CD14-positive monocyte (primary cell): ENCODE data around the gene HIGD1A. TPM values are rescaled to one million over a fixed set of nuclear protein-coding genes. Genes with fewer than 3 reads are reported as not detected.

Source experiments
- DNase-seq, 3 donors: peaks; one replicate each; pipeline ENCODE4 v3.0.0-alpha.2; 2011 to 2022
- H2AFZ ChIP-seq: 2 replicates; pipeline ENCODE4 v1.6.0; 2012; ENCODE audit warnings: mild to moderate bottlenecking, low read depth, low read length, inconsistent platforms; ENCODE audit not compliant: insufficient read depth, poor library complexity, severe bottlenecking
- H3K27ac ChIP-seq, 2 donors: 1 replicate in 1 of 2; 2 replicates in 1 of 2; pipeline ENCODE4 v1.5.1; 2012 to 2013; ENCODE audit warnings: low read length in 2 of 2, control low read depth in 1 of 2, inconsistent platforms in 1 of 2, low read depth in 1 of 2, mild to moderate bottlenecking in 1 of 2
- H3K27me3 ChIP-seq, 2 donors: one replicate each; pipeline versions ENCODE4 v1.6.0 to v1.6.1; 2011 to 2013; ENCODE audit warnings: low read length in 2 of 2; ENCODE audit not compliant: control insufficient read depth in 2 of 2, insufficient read depth in 2 of 2
- H3K36me3 ChIP-seq, 2 donors: replicated peaks in 1 of 2; 1 replicate in 1 of 2; 2 replicates in 1 of 2; pipeline versions ENCODE4 v1.5.1 to v1.6.1; 2012 to 2013; ENCODE audit warnings: low read length in 2 of 2, control low read depth in 1 of 2, inconsistent platforms in 1 of 2, mild to moderate bottlenecking in 1 of 2; ENCODE audit not compliant: insufficient read depth in 2 of 2, control insufficient read depth in 1 of 2
- H3K4me1 ChIP-seq, 2 donors: 1 replicate in 1 of 2; 2 replicates in 1 of 2; pipeline versions ENCODE4 v1.5.1 to v1.6.1; 2012 to 2013; ENCODE audit warnings: low read length in 2 of 2, control low read depth in 1 of 2, inconsistent platforms in 1 of 2, mild to moderate bottlenecking in 1 of 2, moderate library complexity in 1 of 2; ENCODE audit not compliant: insufficient read depth in 2 of 2, control insufficient read depth in 1 of 2
- H3K4me2 ChIP-seq: replicated peaks from 2 replicates; pipeline ENCODE3; 2012; ENCODE audit warnings: low read length, moderate library complexity, mild to moderate bottlenecking; ENCODE audit not compliant: poor library complexity, severe bottlenecking; ENCODE audit errors: extremely low read depth
- H3K4me3 ChIP-seq, 3 experiments: fragments of 200-600 bp in 1 of 3; sonication (generic) in 1 of 3; replicated peaks in 1 of 3; 1 replicate in 2 of 3; 2 replicates in 1 of 3; pipeline ENCODE4 v1.5.1; 2011 to 2013; ENCODE audit warnings: low read length in 3 of 3, mild to moderate bottlenecking in 3 of 3, control low read depth in 2 of 3, low read depth in 2 of 3, inconsistent platforms in 1 of 3, moderate library complexity in 1 of 3
- H3K79me2 ChIP-seq: 2 replicates; pipeline ENCODE4 v1.6.0; 2012; ENCODE audit warnings: mild to moderate bottlenecking, control low read depth, inconsistent platforms, low read length, moderate library complexity; ENCODE audit not compliant: insufficient read depth
- H3K9ac ChIP-seq: 2 replicates; pipeline ENCODE4 v1.6.0; 2017; ENCODE audit warnings: low read length, mild to moderate bottlenecking; ENCODE audit not compliant: insufficient read depth, poor library complexity, severe bottlenecking
- H3K9me3 ChIP-seq, 2 donors: replicated peaks in 1 of 2; 1 replicate in 1 of 2; 2 replicates in 1 of 2; pipeline versions ENCODE4 v1.5.1 to v1.6.1; 2012 to 2013; ENCODE audit warnings: low read length in 2 of 2, control low read depth in 1 of 2; ENCODE audit not compliant: control insufficient read depth in 1 of 2, insufficient read depth in 1 of 2
- H4K20me1 ChIP-seq: 2 replicates; pipeline ENCODE4 v1.6.0; 2012; ENCODE audit warnings: mild to moderate bottlenecking, low read length, control low read depth, moderate library complexity; ENCODE audit not compliant: insufficient read depth
- H3K27ac Mint-ChIP-seq, 7 donors: one replicate each; pipeline ENCODE4 v1.8.0; 2020; ENCODE audit warnings: mild to moderate bottlenecking in 7 of 7, mixed read lengths in 7 of 7, moderate library complexity in 6 of 7, inconsistent platforms in 2 of 7
- H3K27me3 Mint-ChIP-seq, 3 donors: one replicate each; pipeline ENCODE4 v1.8.0; 2021 to 2022; ENCODE audit warnings: low read depth in 3 of 3, mild to moderate bottlenecking in 3 of 3, mixed read lengths in 3 of 3, moderate library complexity in 3 of 3, inconsistent platforms in 1 of 3
- H3K36me3 Mint-ChIP-seq, 2 donors: one replicate each; pipeline ENCODE4 v1.8.0; 2020; ENCODE audit warnings: mixed read lengths in 2 of 2, inconsistent platforms in 1 of 2, mild to moderate bottlenecking in 1 of 2
- H3K4me1 Mint-ChIP-seq: one replicate; pipeline ENCODE4 v1.8.0; 2020; ENCODE audit warnings: mild to moderate bottlenecking, mixed read lengths
- H3K4me3 Mint-ChIP-seq, 2 donors: one replicate each; pipeline ENCODE4 v1.8.0; 2020; ENCODE audit warnings: mild to moderate bottlenecking in 2 of 2, mixed read lengths in 2 of 2, moderate library complexity in 1 of 2
- H3K9me3 Mint-ChIP-seq, 7 donors: one replicate each; pipeline ENCODE4 v1.8.0; 2020 to 2022; ENCODE audit warnings: mixed read lengths in 7 of 7, mild to moderate bottlenecking in 6 of 7, moderate library complexity in 6 of 7, inconsistent platforms in 2 of 7
- CTCF ChIP-seq: fragments of 200-600 bp; IDR thresholded peaks from one replicate; pipeline ENCODE4 v1.8.0; 2022; ENCODE audit warnings: antibody characterized with exemption, mild to moderate bottlenecking
- WGBS: methylation state at CpG from one replicate; pipeline ENCODE4 v1.1.5; 2013; ENCODE audit warnings: missing lambda C conversion rate; ENCODE audit not compliant: insufficient coverage; 5-methylcytosine and 5-hydroxymethylcytosine counted together
- intact Hi-C, 2 donors: fragments of 100-400 bp; cut with micrococcal nuclease; formaldehyde crosslinking; loops; one replicate each; pipeline versions ENCODE4 v1.15.0 to v1.15.1; 2023
- polyA plus RNA-seq, 3 donors: library from polyadenylated mRNA; depleted of rRNA in 1 of 3; unstranded in 2 of 3; stranded (reverse) in 1 of 3; fragments of 300-500 nt in 2 of 3; fragments of >200 nt in 1 of 3; fragmentation: Illumina TruSeq in 2 of 3; gene quantifications; 1 replicate in 2 of 3; 2 replicates in 1 of 3; pipeline ENCODE4 v1.2.3, GENCODE V29; 2012 to 2021

The HIGD1A gene
- polyA plus RNA-seq, 3 donors: 34.8 to 115 (median 104) TPM

- Histone ChIP-seq H3K27ac (no peak overlapping the region), H3K9me3 (no peaks in the 10 kb centered on the region), H3K4me1 (no peaks in the 10 kb centered on the region), H3K36me3 (no peaks in the 10 kb centered on the region), H3K4me2 (no peak overlapping the region), H4K20me1 (no peaks in the 10 kb centered on the region), H3K79me2 (no peaks in the 10 kb centered on the region), H2AFZ (no peak overlapping the region), H3K9ac (no peak overlapping the region), H3K27me3 (no peaks in the 10 kb centered on the region), H3K4me3 (no peak overlapping the region)
- Mint-ChIP-seq H3K36me3 (no peaks in the 10 kb centered on the region), H3K4me1 (no peaks in the 10 kb centered on the region), H3K9me3 (peaks cover 0 to 2% (median 0%) of the 10 kb centered on the region in 7 donors), H3K27ac (no peak overlapping the region), H3K4me3 (no peak overlapping the region), H3K27me3 (peaks cover 0 to 4% (median 1%) of the 10 kb centered on the region in 3 donors)
- WGBS: 80% methylated on average over 1 of the region's 1 CpG
- intact Hi-C loops: no loop called here
- TF ChIP-seq CTCF: no peak
- DNase-seq: no peak
Observed at GRCh38 chr3:42853056-42853455, 48.8 kb upstream of the HIGD1A start.

- Mint-ChIP-seq H3K36me3 (no peaks in the 10 kb centered on the region), H3K9me3 (peaks cover 0 to 2% (median 0%) of the 10 kb centered on the region in 7 donors), H3K27ac (peak overlapping the region in 2 of 7 donors; percentile 16 to 42), H3K4me3 (no peak overlapping the region), H3K4me1 (peaks cover 5% of the 10 kb centered on the region), H3K27me3 (peaks cover 0 to 4% (median 1%) of the 10 kb centered on the region in 3 donors)
- Histone ChIP-seq H3K27ac (no peak overlapping the region), H3K79me2 (no peaks in the 10 kb centered on the region), H3K4me2 (no peak overlapping the region), H3K4me3 (no peak overlapping the region), H3K36me3 (no peaks in the 10 kb centered on the region), H3K9ac (no peak overlapping the region), H3K9me3 (no peaks in the 10 kb centered on the region), H2AFZ (no peak overlapping the region), H3K27me3 (no peaks in the 10 kb centered on the region), H4K20me1 (no peaks in the 10 kb centered on the region), H3K4me1 (peaks cover 5 to 6% of the 10 kb centered on the region in 2 donors)
- intact Hi-C loops: no loop called here
- DNase-seq: no peak
- 83% methylated on average over 1 of the region's 2 CpGs for WGBS
- no peak for TF ChIP-seq CTCF
Observed at GRCh38 chr3:42852441-42852840, 48.2 kb upstream of the HIGD1A start.
